IMR-90 (cell line): ENCODE results near the gene TEAD4. TPM values are rescaled to one million over a fixed set of nuclear protein-coding genes. Genes with fewer than 3 reads are reported as not detected.

Source experiments
- ATAC-seq: fragments of 200-7000 bp; cut with Tn5 transposase; 2 replicates; pipeline ENCODE4 v1.9.1; 2020; ENCODE audit warnings: low read depth, mild to moderate bottlenecking, moderate library complexity
- BruUV-seq: library from RNA; stranded (reverse); fragments of 400-500 nt; replicated peaks from 2 replicates; lab custom pipeline; 2021; lab: Mats Ljungman, UMichigan
- CTCF ChIA-PET: fragments of 300-600 bp; formaldehyde crosslinking; extraction: SDS; loops from one replicate; lab custom pipeline; 2021; ENCODE audit warnings: antibody characterized with exemption; lab: Yijun Ruan, JAX
- POLR2A ChIA-PET: fragments of 300-600 bp; sonication (Branson Sonifier 250); formaldehyde crosslinking; loops from one replicate; lab custom pipeline; 2022; ENCODE audit warnings: antibody characterized with exemption; ENCODE audit not compliant: unreplicated experiment; lab: Charles Lee
- DNase-seq: peaks from one replicate; pipeline ENCODE4 v3.0.0; 2013
- H2AFZ ChIP-seq: replicated peaks from 2 replicates; pipeline ENCODE3; 2013; ENCODE audit warnings: low read length, mild to moderate bottlenecking; ENCODE audit not compliant: poor library complexity
- H2AK5ac ChIP-seq: 2 replicates; pipeline ENCODE4 v1.6.1; 2013; ENCODE audit warnings: low read depth, low read length, inconsistent platforms
- H2AK9ac ChIP-seq: replicated peaks from 2 replicates; pipeline ENCODE3; 2013; ENCODE audit warnings: mild to moderate bottlenecking, low read depth, low read length, moderate library complexity; ENCODE audit not compliant: poor library complexity
- H2BK120ac ChIP-seq: 2 replicates; pipeline ENCODE4 v1.6.1; 2013; ENCODE audit warnings: low read depth, low read length, inconsistent platforms
- H2BK15ac ChIP-seq: 3 replicates; pipeline ENCODE4 v1.6.1; 2013; ENCODE audit warnings: low read depth, low read length, inconsistent platforms
- H2BK20ac ChIP-seq: 2 replicates; pipeline ENCODE4 v1.6.1; 2013; ENCODE audit warnings: low read depth, mild to moderate bottlenecking, inconsistent platforms, low read length, moderate library complexity
- H2BK5ac ChIP-seq: 2 replicates; pipeline ENCODE4 v1.6.1; 2013; ENCODE audit warnings: mild to moderate bottlenecking, low read depth, low read length, inconsistent platforms; ENCODE audit not compliant: poor library complexity, severe bottlenecking
- H3K14ac ChIP-seq: replicated peaks from 2 replicates; pipeline ENCODE4 v1.6.1; 2013; ENCODE audit warnings: low read depth, low read length, inconsistent platforms
- H3K18ac ChIP-seq: 2 replicates; pipeline ENCODE4 v1.6.1; 2013; ENCODE audit warnings: low read depth, low read length, control low read depth
- H3K23ac ChIP-seq: 2 replicates; pipeline ENCODE4 v1.6.1; 2013; ENCODE audit warnings: low read depth, low read length, inconsistent platforms
- H3K27ac ChIP-seq: 2 replicates; pipeline ENCODE4 v1.5.1; 2013; ENCODE audit warnings: mild to moderate bottlenecking, control low read depth, low read length; ENCODE audit not compliant: insufficient read depth
- H3K27me3 ChIP-seq: 2 replicates; pipeline ENCODE4 v1.6.1; 2013; ENCODE audit warnings: low read length; ENCODE audit not compliant: control insufficient read depth, insufficient read depth
- H3K36me3 ChIP-seq: 2 replicates; pipeline ENCODE4 v1.6.1; 2013; ENCODE audit warnings: low read length, mixed read lengths; ENCODE audit not compliant: control insufficient read depth, insufficient read depth
- H3K4ac ChIP-seq: 2 replicates; pipeline ENCODE4 v1.6.1; 2013; ENCODE audit warnings: low read depth, low read length, inconsistent platforms
- H3K4me1 ChIP-seq: 2 replicates; pipeline ENCODE4 v1.6.1; 2013; ENCODE audit warnings: low read length, mixed read lengths; ENCODE audit not compliant: control insufficient read depth, insufficient read depth
- H3K4me2 ChIP-seq: 2 replicates; pipeline ENCODE4 v1.6.1; 2013; ENCODE audit warnings: low read depth, mild to moderate bottlenecking, control low read depth, low read length, moderate library complexity
- H3K4me3 ChIP-seq: 2 replicates; pipeline ENCODE4 v1.5.1; 2013; ENCODE audit warnings: low read depth, mild to moderate bottlenecking, control low read depth, low read length, moderate library complexity; ENCODE audit not compliant: insufficient read depth
- H3K56ac ChIP-seq: 2 replicates; pipeline ENCODE4 v1.6.1; 2013; ENCODE audit warnings: low read length, inconsistent platforms; ENCODE audit not compliant: insufficient read depth; ENCODE audit errors: extremely low read depth
- H3K79me1 ChIP-seq, 2 experiments: 2 replicates each; pipeline ENCODE4 v1.6.1; 2013; ENCODE audit warnings: low read length in 2 of 2, inconsistent platforms in 1 of 2, low read depth in 1 of 2
- H3K9ac ChIP-seq: 2 replicates; pipeline ENCODE4 v1.6.1; 2013; ENCODE audit warnings: low read depth, low read length, control low read depth
- H3K9me1 ChIP-seq: 2 replicates; pipeline ENCODE4 v1.6.1; 2013; ENCODE audit warnings: low read length, inconsistent platforms; ENCODE audit not compliant: insufficient read depth
- H3K9me3 ChIP-seq: 2 replicates; pipeline ENCODE4 v1.6.1; 2013; ENCODE audit warnings: low read length; ENCODE audit not compliant: control insufficient read depth, insufficient read depth
- H4K20me1 ChIP-seq: 2 replicates; pipeline ENCODE4 v1.6.1; 2013; ENCODE audit warnings: low read length, inconsistent platforms; ENCODE audit not compliant: insufficient read depth
- H4K5ac ChIP-seq: 2 replicates; pipeline ENCODE4 v1.6.1; 2013; ENCODE audit warnings: mild to moderate bottlenecking, low read depth, low read length, control low read depth
- H4K8ac ChIP-seq, 2 experiments: 2 replicates each; pipeline ENCODE4 v1.6.1; 2013; ENCODE audit warnings: low read depth in 2 of 2, low read length in 2 of 2, control low read depth in 1 of 2, inconsistent platforms in 1 of 2
- H4K91ac ChIP-seq: 2 replicates; pipeline ENCODE4 v1.6.1; 2013; ENCODE audit warnings: low read depth, low read length, inconsistent platforms; ENCODE audit not compliant: insufficient read depth
- BHLHE40 ChIP-seq: fragments of 150-350 bp; IDR thresholded peaks from 2 replicates; pipeline ENCODE4 v1.6.1; 2016; ENCODE audit warnings: mild to moderate bottlenecking, low read depth, low read length
- CEBPB ChIP-seq: IDR thresholded peaks from 2 replicates; pipeline ENCODE4 v1.6.1; 2012; ENCODE audit warnings: low read depth, low read length, improper control_type of control experiment
- CHD1 ChIP-seq: IDR thresholded peaks from 2 replicates; pipeline ENCODE4 v1.6.1; 2012; ENCODE audit warnings: low read depth, low read length, improper control_type of control experiment
- FOS ChIP-seq: fragments of 150-350 bp; IDR thresholded peaks from 2 replicates; pipeline ENCODE4 v1.6.1; 2016; ENCODE audit warnings: low read depth, low read length
- MAFK ChIP-seq: IDR thresholded peaks from 2 replicates; pipeline ENCODE4 v1.6.1; 2012; ENCODE audit warnings: low read depth, low read length, improper control_type of control experiment
- MAZ ChIP-seq: IDR thresholded peaks from 2 replicates; pipeline ENCODE4 v1.6.1; 2012; ENCODE audit warnings: low read depth, mild to moderate bottlenecking, low read length, improper control_type of control experiment, moderate library complexity, borderline replicate concordance
- MXI1 ChIP-seq: IDR thresholded peaks from 2 replicates; pipeline ENCODE4 v1.6.1; 2012; ENCODE audit warnings: low read depth, mild to moderate bottlenecking, low read length, moderate library complexity, borderline replicate concordance
- NFE2L2 ChIP-seq: fragments of 150-350 bp; IDR thresholded peaks from 2 replicates; pipeline ENCODE4 v1.6.1; 2016; ENCODE audit warnings: low read depth, mild to moderate bottlenecking, low read length
- POLR2A ChIP-seq: IDR thresholded peaks from 2 replicates; pipeline ENCODE4 v1.6.1; 2012; ENCODE audit warnings: mild to moderate bottlenecking, low read depth, low read length
- RAD21 ChIP-seq: IDR thresholded peaks from 2 replicates; pipeline ENCODE4 v1.6.1; 2012; ENCODE audit warnings: low read length, improper control_type of control experiment
- RCOR1 ChIP-seq: IDR thresholded peaks from 2 replicates; pipeline ENCODE4 v1.6.1; 2012; ENCODE audit warnings: mild to moderate bottlenecking, low read length, improper control_type of control experiment; ENCODE audit not compliant: insufficient replicate concordance
- RFX5 ChIP-seq: IDR thresholded peaks from 2 replicates; pipeline ENCODE4 v1.8.0; 2012; ENCODE audit warnings: low read depth, mild to moderate bottlenecking, low read length, moderate library complexity
- SMC3 ChIP-seq: fragments of 150-350 bp; IDR thresholded peaks from 2 replicates; pipeline ENCODE4 v1.6.1; 2016; ENCODE audit warnings: low read depth, mild to moderate bottlenecking, antibody characterized with exemption, low read length, moderate library complexity
- WGBS, 2 experiments: methylation state at CpG; one replicate each; pipeline versions ENCODE4 v1.1.5 to v1.1.7; 2013; ENCODE audit warnings: missing lambda C conversion rate in 2 of 2; ENCODE audit not compliant: insufficient read length in 1 of 2; ENCODE audit errors: extremely low coverage in 2 of 2; 5-methylcytosine and 5-hydroxymethylcytosine counted together
- dilution Hi-C: fragments of 300-500 bp; cut with HindIII; formaldehyde crosslinking; loops from one replicate; pipeline ENCODE4 v1.14.3; 2018; ENCODE audit warnings: low sequenced_read_pairs; ENCODE audit not compliant: unreplicated experiment
- in situ Hi-C: fragments of 300-500 bp; cut with MboI; formaldehyde crosslinking; loops from 3 replicates; pipeline ENCODE4 v1.14.3; 2019; ENCODE audit warnings: low sequenced_read_pairs, inconsistent platforms, mixed read lengths
- intact Hi-C: fragments of 100-400 bp; cut with micrococcal nuclease; formaldehyde crosslinking; loops from 2 replicates; pipeline ENCODE4 v1.10.0; 2022
- polyA plus RNA-seq, 3 experiments: library from polyadenylated mRNA; depleted of rRNA; stranded (reverse); fragments of >200 nt; gene quantifications; 2 replicates each; pipeline ENCODE4 v1.2.3, GENCODE V29; 2012; ENCODE audit warnings: low replicate concordance in 1 of 3
- total RNA-seq: library from RNA; depleted of rRNA; stranded (reverse); fragments of >200 nt; gene quantifications from 2 replicates; pipeline ENCODE4 v1.2.3, GENCODE V29; 2012
- TF ChIP-seq, protein P1 (sequence below): fragments of 150-350 bp; IDR thresholded peaks from 2 replicates; pipeline ENCODE4 v1.6.1; 2016; ENCODE audit warnings: low read depth, mild to moderate bottlenecking, low read length, moderate library complexity, borderline replicate concordance
- TF ChIP-seq, protein P2 (sequence below): fragments of 150-350 bp; IDR thresholded peaks from 2 replicates; pipeline ENCODE4 v1.6.1; 2017; ENCODE audit warnings: mild to moderate bottlenecking, antibody characterized with exemption, low read length, low read depth
- TF ChIP-seq, protein P3 (sequence below): conservative IDR thresholded peaks from 2 replicates; pipeline ENCODE4 v1.5.1; 2012; ENCODE audit warnings: mild to moderate bottlenecking, low read depth, low read length, improper control_type of control experiment

Gene TEAD4
- total and polyA plus RNA-seq, 2 of the 4 experiments (the other 2 are of a cell fraction), result 8.8 to 24.9 TPM

DNA sequence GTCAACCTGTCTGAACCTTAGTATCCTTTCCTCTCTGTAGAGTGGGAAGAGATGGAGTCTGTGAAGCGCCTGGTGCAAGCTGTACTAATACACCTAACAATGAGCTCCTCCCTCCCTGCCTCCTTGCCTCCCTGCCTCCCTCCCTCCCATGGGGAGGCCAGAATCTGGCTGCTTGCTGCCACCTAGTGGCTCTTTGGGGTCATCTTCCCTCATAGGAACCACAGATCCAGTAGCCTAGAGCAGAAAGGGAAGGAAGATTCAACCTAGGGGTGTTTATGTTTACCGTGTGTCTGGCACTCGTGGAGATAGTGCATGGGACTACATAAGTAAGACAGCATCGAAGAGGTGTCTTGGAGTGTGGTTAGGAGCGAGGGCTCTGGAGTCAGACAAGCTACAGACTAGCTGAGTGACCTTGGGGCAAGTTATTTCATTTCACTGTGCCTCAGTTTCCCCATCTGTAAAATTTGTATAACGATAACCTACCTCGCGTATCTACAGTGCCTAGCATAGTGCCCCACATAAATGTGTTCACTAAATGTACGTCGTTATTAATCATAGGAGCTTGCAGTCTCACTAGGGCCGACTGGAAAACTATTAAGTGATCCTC lies 82.5 kb downstream of the TEAD4 start:
- Histone ChIP-seq H2BK20ac (no peak overlapping the region), H3K4me1 (no peaks in the 10 kb centered on the region), H3K79me1 (no peaks in the 10 kb centered on the region), H2AK9ac (peak overlapping the region; percentile 35), H3K23ac (no peak overlapping the region), H2AK5ac (no peak overlapping the region), H4K91ac (no peak overlapping the region), H3K9me1 (peaks cover 5% of the 10 kb centered on the region), H2BK15ac (no peak overlapping the region), H3K27ac (no peak overlapping the region), H3K14ac (no peak overlapping the region), H3K27me3 (no peaks in the 10 kb centered on the region), H3K4me3 (no peak overlapping the region), H3K18ac (no peak overlapping the region), H3K4ac (no peak overlapping the region), H2BK5ac (no peak overlapping the region), H4K20me1 (peaks cover 3% of the 10 kb centered on the region; the same call in 1 of the 2 replicates), H2BK120ac (no peak overlapping the region), H4K8ac (no peak overlapping the region), H3K56ac (no peak overlapping the region), H4K5ac (no peak overlapping the region), H3K9me3 (no peaks in the 10 kb centered on the region), H3K9ac (no peak overlapping the region), H3K36me3 (peaks cover 19% of the 10 kb centered on the region), H2AFZ (no peak overlapping the region), H3K4me2 (no peak overlapping the region)
- intact Hi-C loops, result loop anchor here (1.0 kb wide), 1 partner anchor 246 kb away; no protein-coding TSS in a partner anchor
- ChIA-PET CTCF (interaction anchor here (0.5 to 0.9 kb wide), 3 partner anchors 14 to 146 kb away, joined by 3 to 4 read pairs (median 3); no protein-coding TSS in a partner anchor), POLR2A (no interaction called here)
- dilution Hi-C loops, result no loop called here
- BruUV-seq, result no TSS peak
- TF ChIP-seq NFE2L2 (no peak), POLR2A (no peak), CHD1 (no peak), RAD21 (peak; percentile 69), BHLHE40 (no peak), MXI1 (no peak), RFX5 (no peak), SMC3 (peak; percentile 55), MAFK (no peak), CEBPB (no peak), MAZ (peak; percentile 96), RCOR1 (no peak), FOS (no peak)
- TF ChIP-seq, protein P1, sequence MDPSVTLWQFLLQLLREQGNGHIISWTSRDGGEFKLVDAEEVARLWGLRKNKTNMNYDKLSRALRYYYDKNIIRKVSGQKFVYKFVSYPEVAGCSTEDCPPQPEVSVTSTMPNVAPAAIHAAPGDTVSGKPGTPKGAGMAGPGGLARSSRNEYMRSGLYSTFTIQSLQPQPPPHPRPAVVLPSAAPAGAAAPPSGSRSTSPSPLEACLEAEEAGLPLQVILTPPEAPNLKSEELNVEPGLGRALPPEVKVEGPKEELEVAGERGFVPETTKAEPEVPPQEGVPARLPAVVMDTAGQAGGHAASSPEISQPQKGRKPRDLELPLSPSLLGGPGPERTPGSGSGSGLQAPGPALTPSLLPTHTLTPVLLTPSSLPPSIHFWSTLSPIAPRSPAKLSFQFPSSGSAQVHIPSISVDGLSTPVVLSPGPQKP, result no peak
- TF ChIP-seq, protein P2, sequence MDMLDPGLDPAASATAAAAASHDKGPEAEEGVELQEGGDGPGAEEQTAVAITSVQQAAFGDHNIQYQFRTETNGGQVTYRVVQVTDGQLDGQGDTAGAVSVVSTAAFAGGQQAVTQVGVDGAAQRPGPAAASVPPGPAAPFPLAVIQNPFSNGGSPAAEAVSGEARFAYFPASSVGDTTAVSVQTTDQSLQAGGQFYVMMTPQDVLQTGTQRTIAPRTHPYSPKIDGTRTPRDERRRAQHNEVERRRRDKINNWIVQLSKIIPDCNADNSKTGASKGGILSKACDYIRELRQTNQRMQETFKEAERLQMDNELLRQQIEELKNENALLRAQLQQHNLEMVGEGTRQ, result no peak
- TF ChIP-seq, protein P3, sequence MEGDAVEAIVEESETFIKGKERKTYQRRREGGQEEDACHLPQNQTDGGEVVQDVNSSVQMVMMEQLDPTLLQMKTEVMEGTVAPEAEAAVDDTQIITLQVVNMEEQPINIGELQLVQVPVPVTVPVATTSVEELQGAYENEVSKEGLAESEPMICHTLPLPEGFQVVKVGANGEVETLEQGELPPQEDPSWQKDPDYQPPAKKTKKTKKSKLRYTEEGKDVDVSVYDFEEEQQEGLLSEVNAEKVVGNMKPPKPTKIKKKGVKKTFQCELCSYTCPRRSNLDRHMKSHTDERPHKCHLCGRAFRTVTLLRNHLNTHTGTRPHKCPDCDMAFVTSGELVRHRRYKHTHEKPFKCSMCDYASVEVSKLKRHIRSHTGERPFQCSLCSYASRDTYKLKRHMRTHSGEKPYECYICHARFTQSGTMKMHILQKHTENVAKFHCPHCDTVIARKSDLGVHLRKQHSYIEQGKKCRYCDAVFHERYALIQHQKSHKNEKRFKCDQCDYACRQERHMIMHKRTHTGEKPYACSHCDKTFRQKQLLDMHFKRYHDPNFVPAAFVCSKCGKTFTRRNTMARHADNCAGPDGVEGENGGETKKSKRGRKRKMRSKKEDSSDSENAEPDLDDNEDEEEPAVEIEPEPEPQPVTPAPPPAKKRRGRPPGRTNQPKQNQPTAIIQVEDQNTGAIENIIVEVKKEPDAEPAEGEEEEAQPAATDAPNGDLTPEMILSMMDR, result peak; percentile 69
- in situ Hi-C loops, result no loop called here
- 40% methylated on average over 3 of the region's 11 CpGs; no CpG with 5 or more reads in 1 of the 2 experiments for WGBS, 2 experiments
- DNase-seq (peak; percentile 67), ATAC-seq (peak; percentile 94)
